Calu3 (cell line): ENCODE results near the gene DERL3. TPM values are rescaled to one million over a fixed set of nuclear protein-coding genes. Genes with fewer than 3 reads are reported as not detected.

Source experiments
- BruUV-seq: library from RNA; stranded (reverse); fragments of 400-500 nt; replicated peaks from 2 replicates; lab custom pipeline; 2021; lab: Mats Ljungman, UMichigan
- CTCF ChIA-PET: fragments of 300-600 bp; sonication (Branson Sonifier 250); formaldehyde crosslinking; loops from one replicate; lab custom pipeline; 2022; ENCODE audit warnings: antibody characterized with exemption; lab: Charles Lee
- DNase-seq: peaks from one replicate; pipeline ENCODE4 v3.0.0; 2022
- H3K27ac Mint-ChIP-seq: one replicate; pipeline ENCODE4 v1.8.0; 2022; ENCODE audit warnings: mixed read lengths; ENCODE audit not compliant: unreplicated experiment
- H3K27me3 Mint-ChIP-seq: one replicate; pipeline ENCODE4 v1.8.0; 2022; ENCODE audit warnings: mixed read lengths; ENCODE audit not compliant: unreplicated experiment
- H3K36me3 Mint-ChIP-seq: one replicate; pipeline ENCODE4 v1.8.0; 2022; ENCODE audit warnings: mild to moderate bottlenecking, moderate library complexity, mixed read lengths; ENCODE audit not compliant: insufficient read depth, unreplicated experiment
- H3K4me1 Mint-ChIP-seq: one replicate; pipeline ENCODE4 v1.8.0; 2022; ENCODE audit warnings: mild to moderate bottlenecking, low read depth, mixed read lengths; ENCODE audit not compliant: unreplicated experiment
- H3K4me3 Mint-ChIP-seq: one replicate; pipeline ENCODE4 v1.8.0; 2022; ENCODE audit warnings: mild to moderate bottlenecking, low read depth, moderate library complexity, mixed read lengths; ENCODE audit not compliant: unreplicated experiment
- H3K9me3 Mint-ChIP-seq: one replicate; pipeline ENCODE4 v1.8.0; 2022; ENCODE audit warnings: low read depth, mixed read lengths; ENCODE audit not compliant: unreplicated experiment
- intact Hi-C: fragments of 100-400 bp; cut with micrococcal nuclease; formaldehyde crosslinking; loops from one replicate; pipeline ENCODE4 v1.10.0; 2022; ENCODE audit not compliant: unreplicated experiment
- total RNA-seq: library from RNA; stranded (reverse); gene quantifications from 2 replicates; pipeline ENCODE4 v1.2.3, GENCODE V29; 2022
- TF ChIP-seq, protein P1 (sequence below): fragments of 200-600 bp; IDR thresholded peaks from one replicate; pipeline ENCODE4 v1.8.0; 2022; ENCODE audit warnings: antibody characterized with exemption; ENCODE audit not compliant: unreplicated experiment

DERL3 gene
- total RNA-seq, 1 experiment from 2014 or later, result 3.7 TPM

DNA sequence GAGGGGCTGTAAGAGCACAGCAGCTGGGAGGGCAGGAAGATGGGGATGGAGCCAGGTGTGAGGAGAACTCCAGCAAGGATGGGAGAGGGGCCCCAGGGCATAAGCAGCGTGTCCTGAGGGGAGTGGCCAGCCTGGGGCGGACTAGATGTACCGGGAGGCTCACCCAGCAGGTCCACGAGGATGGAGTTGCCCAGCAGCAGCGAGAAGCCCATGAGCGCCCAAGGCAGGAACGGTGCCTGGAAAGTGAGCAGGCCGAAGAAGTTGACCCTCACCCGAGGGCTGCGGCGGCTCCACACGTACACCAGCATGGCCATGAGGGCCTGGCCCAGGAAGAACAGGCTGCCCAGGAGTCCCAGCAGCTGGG lies 1.3 kb downstream of the DERL3 start:
- TF ChIP-seq, protein P1, sequence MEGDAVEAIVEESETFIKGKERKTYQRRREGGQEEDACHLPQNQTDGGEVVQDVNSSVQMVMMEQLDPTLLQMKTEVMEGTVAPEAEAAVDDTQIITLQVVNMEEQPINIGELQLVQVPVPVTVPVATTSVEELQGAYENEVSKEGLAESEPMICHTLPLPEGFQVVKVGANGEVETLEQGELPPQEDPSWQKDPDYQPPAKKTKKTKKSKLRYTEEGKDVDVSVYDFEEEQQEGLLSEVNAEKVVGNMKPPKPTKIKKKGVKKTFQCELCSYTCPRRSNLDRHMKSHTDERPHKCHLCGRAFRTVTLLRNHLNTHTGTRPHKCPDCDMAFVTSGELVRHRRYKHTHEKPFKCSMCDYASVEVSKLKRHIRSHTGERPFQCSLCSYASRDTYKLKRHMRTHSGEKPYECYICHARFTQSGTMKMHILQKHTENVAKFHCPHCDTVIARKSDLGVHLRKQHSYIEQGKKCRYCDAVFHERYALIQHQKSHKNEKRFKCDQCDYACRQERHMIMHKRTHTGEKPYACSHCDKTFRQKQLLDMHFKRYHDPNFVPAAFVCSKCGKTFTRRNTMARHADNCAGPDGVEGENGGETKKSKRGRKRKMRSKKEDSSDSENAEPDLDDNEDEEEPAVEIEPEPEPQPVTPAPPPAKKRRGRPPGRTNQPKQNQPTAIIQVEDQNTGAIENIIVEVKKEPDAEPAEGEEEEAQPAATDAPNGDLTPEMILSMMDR, result no peak
- DNase-seq, result no peak
- CTCF ChIA-PET, result no interaction called here
- Mint-ChIP-seq H3K36me3 (peaks cover 43% of the 10 kb centered on the region), H3K9me3 (no peaks in the 10 kb centered on the region), H3K4me1 (peaks cover 23% of the 10 kb centered on the region), H3K4me3 (peak overlapping the region; percentile 81), H3K27ac (peak overlapping the region; percentile 92), H3K27me3 (peaks cover 44% of the 10 kb centered on the region)
- no TSS peak for BruUV-seq
- intact Hi-C loops, result loop anchor here (10.0 kb wide), 1 partner anchor 53 kb away; the partner anchor contains the start of gene SMARCB1

DNA sequence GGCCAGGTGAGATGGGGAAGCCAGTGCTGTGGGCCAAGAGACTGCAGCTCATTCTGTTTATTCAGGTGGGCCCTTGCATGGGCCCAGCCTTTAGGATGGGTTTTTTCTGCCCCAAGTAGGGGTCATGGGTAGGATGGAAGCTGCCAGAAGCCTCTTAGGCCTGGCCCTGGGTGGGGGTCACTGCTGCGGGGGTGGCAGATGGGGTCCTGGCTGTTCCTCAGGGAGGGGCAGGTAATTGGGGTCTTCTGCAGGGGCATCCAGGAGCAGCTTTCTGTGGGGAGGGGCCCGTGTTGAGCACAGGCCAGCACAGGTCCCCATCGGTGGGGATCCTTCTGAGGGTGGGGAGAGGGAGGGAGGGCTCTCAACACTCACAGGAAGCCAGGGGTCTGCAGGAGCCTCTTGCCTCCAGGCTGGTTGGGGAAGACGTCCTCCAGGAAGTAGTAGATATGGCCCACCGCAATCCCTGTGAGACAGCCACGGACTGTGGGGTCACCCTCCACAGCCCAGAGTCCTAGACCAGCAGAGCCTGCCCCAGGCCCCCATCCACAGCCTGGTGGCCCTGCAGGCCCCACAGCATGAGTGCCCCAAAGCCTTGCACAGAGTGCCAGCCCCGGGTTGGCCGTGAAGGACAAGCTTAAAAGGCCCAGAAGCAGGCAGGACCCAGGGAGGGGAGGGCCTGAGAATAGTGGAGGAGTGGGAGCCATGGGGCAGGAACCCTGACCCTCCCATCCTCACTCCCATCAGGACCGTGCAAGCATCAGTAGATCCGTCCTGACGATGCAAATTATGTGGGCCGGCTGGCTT lies 1.9 kb downstream of the DERL3 start:
- Mint-ChIP-seq H3K4me3 (peak overlapping the region; percentile 81), H3K36me3 (peaks cover 48% of the 10 kb centered on the region), H3K9me3 (no peaks in the 10 kb centered on the region), H3K27me3 (peaks cover 40% of the 10 kb centered on the region), H3K4me1 (peaks cover 23% of the 10 kb centered on the region), H3K27ac (peak overlapping the region; percentile 92)
- BruUV-seq, result no TSS peak
- DNase-seq, result no peak
- TF ChIP-seq, protein P1, result no peak
- CTCF ChIA-PET, result interaction anchor here (0.6 to 0.9 kb wide), 3 partner anchors 20 to 66 kb away, joined by 3 read pairs; no protein-coding TSS in a partner anchor
- intact Hi-C loops, result loop anchor here (10.0 kb wide), 1 partner anchor 52 kb away; the partner anchor contains the start of gene SMARCB1

DNA sequence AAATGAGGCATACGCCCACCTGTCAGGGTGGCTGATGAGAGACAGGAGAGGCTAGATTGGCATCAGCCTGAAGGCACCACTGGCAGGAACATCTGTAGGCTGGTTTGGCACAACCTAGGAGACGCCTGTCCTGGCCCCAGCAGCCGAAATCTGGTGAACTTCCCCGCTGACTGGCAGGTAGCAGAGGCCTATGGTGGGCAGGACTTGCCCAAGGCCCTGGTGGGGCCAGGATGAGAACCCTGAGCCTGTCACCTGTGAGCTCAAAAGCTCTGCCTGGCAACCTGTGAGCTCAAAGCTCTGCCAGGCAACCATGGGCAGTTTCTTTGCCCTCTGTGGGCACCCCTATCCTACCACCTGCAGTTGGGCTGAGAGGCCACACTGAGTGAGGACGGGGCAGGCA lies 2.5 kb downstream of the DERL3 start:
- no peak overlapping the region for H3K27ac Mint-ChIP-seq
- no peaks in the 10 kb centered on the region for H3K9me3 Mint-ChIP-seq
- intact Hi-C loops, result loop anchor here (10.0 kb wide), 1 partner anchor 51 kb away; the partner anchor contains the start of gene SMARCB1
- DNase-seq, result no peak
- CTCF ChIA-PET, result interaction anchor here (0.6 to 0.9 kb wide), 3 partner anchors 21 to 65 kb away, joined by 3 read pairs; no protein-coding TSS in a partner anchor
- peaks cover 33% of the 10 kb centered on the region for H3K27me3 Mint-ChIP-seq
- peaks cover 48% of the 10 kb centered on the region for H3K36me3 Mint-ChIP-seq
- no peak overlapping the region for H3K4me3 Mint-ChIP-seq
- TF ChIP-seq, protein P1, result no peak
- peaks cover 23% of the 10 kb centered on the region for H3K4me1 Mint-ChIP-seq
- BruUV-seq, result no TSS peak

GRCh38 chr22:23835484-23836144 lies 3.2 kb downstream of the DERL3 start:
- Mint-ChIP-seq H3K4me1 (peaks cover 23% of the 10 kb centered on the region), H3K4me3 (no peak overlapping the region), H3K27ac (no peak overlapping the region), H3K36me3 (peaks cover 48% of the 10 kb centered on the region), H3K27me3 (peaks cover 27% of the 10 kb centered on the region), H3K9me3 (no peaks in the 10 kb centered on the region)
- TF ChIP-seq, protein P1, result no peak
- CTCF ChIA-PET, result interaction anchor here (0.6 kb wide), 1 partner anchor 267 kb away, joined by 3 read pairs; no protein-coding TSS in a partner anchor
- no TSS peak for BruUV-seq
- no peak for DNase-seq
- intact Hi-C loops, result loop anchor here (10.0 kb wide), 1 partner anchor 51 kb away; the partner anchor contains the start of gene SMARCB1
